HS-5 (cell line): ENCODE measurements around the gene LDHAL6B.

Source experiments
- DNase-seq: peaks from one replicate; pipeline ENCODE4 v3.0.0-alpha.2; 2012; ENCODE audit warnings: low read depth

The LDHAL6B gene

GRCh38 chr15:59218710-59219109 is 12.1 kb downstream of the LDHAL6B start:
- DNase-seq: no peak

GRCh38 chr15:59221511-59222505 is 15.2 kb downstream of the LDHAL6B start:
- peak; percentile 60 for DNase-seq

GRCh38 chr15:59222906-59223550 is 16.4 kb downstream of the LDHAL6B start:
- DNase-seq: no peak

- DNase-seq: no peak
Measured at GRCh38 chr15:59223736-59224135, 17.1 kb downstream of the LDHAL6B start.

DNA sequence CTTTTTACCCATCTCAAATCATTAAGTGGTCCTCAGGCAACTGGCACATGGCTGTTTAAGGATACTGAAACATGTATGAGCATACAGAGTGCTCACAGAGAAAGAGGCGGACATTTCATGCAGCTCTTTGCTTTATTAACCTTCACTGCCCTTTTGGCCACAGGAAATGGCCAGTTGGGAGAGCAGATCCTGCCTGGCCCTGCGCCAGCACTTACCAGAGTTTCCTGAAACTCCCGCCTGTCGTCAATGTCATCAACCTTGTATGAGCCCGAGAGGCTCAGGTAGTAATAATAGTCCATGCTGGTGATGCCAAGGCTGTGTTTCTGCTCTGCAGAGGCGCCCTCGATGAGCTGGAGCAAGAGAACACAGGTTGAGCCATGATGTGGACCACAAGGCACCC is 17.8 kb downstream of the LDHAL6B start:
- no peak for DNase-seq

DNA sequence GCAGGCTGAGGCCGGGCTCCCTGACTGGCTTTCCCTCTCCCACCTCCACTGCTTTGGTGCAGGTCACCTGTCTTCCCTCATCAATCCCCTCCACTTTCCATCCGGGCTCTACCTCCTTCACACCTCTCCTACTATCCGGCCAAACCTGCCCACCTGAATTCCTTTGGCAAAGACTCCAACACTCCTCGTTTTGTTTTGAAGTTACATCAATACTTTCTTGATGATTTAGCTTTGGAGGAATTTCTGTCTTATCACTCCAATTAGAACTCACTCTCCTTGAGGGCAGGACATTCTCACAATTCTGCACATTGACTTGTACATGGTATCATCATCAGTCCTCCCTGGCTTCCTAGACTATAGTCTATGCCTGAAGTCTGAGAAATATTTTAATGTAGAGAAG is 20.4 kb downstream of the LDHAL6B start:
- no peak for DNase-seq

DNA sequence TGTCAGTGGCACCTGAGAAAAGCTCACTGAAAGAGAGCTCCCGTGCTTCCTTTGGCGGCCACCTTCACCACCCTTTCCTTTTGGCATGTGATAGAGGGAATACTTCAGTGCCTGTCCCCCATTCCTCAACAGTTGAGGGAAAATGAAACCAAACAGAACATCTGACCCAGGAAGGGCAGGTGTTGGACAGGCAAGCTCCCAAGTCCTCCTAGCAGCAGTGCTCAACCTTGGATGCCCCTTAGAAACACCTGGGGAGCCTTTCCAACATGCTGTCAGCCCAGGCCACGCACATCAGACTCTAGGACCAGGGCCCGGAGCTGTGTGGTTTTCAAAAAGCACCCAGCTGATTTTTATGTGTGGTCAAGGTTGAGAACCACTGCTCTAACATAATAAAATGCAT is 22.4 kb downstream of the LDHAL6B start:
- no peak for DNase-seq

GRCh38 chr15:59229453-59229852 is 22.8 kb downstream of the LDHAL6B start:
- no peak for DNase-seq

DNA sequence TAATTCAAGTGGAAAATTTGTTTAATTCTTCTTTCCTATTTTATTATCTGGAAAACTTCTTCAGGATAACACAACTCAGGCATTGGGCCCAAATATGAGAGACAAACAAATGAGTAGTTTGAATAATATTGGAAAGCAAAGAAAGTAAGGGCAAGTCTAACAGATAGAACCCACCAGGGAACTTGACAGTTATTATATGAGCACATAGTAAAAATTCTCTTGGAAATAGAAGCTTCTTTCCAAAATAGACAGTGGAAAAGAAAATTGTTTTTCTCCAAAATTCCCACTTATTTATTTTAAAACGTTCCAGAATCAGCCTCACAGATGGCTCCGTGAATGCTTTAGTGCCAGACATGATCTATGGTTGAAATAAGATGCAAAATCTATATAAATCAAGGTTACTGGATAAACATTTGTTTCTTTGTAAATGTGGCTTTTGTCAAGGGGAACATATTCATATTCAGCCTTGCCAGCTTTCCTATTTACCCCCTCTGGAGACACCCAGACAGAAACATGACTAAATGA is 23.9 kb downstream of the LDHAL6B start:
- DNase-seq: no peak

DNA sequence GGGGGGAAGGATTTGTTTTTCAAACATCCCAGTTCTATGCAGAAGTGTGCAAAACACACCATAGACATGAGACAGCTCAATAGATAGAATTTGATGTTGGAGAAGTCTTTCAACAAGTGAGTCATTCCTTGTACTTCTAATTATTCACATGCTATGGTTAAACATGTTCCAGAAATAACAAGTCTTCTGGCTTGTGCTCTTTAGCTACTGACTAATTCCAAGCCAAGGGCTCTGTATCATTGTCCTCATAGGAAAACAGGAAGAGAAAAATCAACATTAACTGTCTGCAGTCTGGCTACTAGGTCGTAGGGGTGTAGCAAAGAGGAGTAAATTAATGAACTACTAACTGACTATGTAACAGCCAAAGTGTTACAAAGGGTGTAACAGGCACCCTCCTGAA is 25.8 kb downstream of the LDHAL6B start:
- peak; percentile 30 for DNase-seq

DNA sequence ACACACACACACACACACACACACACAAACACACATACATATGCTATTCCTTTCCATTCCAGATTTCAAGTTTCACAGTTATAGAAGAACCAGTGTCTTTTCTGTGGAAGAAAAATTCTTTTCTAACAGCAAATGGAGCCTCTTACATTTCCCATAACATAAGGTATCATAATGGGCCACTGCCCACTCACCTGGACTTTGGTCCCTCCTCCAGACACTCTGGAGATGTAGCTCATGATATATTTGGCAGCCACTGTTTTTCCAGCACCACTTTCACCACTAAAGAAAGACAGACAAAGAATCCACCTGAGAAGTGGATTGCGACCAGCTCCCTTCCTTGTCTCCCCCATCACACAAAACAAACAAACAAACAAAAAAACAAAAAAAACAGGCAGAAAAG is 29.8 kb downstream of the LDHAL6B start:
- no peak for DNase-seq

GRCh38 chr15:59237119-59237855 is 30.6 kb downstream of the LDHAL6B start:
- DNase-seq: no peak

- no peak for DNase-seq
Measured at GRCh38 chr15:59237924-59238331, 31.3 kb downstream of the LDHAL6B start.

DNA sequence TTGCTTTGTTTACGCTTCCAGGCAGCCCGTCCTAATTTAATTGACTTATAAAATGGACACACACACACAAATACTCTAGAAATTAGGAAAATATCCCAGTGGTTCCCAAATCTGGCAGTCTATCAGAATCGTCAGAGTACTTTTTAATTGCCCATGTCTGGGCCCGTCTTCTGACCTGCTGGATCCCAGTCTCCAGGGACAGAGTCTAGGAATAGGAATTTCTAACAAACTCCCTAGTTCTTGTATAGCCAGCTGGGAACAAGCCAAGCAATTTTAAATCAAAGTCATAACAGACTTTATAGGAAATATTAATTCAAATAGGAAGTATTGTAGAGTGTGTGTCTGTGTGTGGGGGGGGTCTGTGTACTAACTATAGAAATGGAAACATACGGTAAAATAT is 33.4 kb downstream of the LDHAL6B start:
- DNase-seq: no peak

DNA sequence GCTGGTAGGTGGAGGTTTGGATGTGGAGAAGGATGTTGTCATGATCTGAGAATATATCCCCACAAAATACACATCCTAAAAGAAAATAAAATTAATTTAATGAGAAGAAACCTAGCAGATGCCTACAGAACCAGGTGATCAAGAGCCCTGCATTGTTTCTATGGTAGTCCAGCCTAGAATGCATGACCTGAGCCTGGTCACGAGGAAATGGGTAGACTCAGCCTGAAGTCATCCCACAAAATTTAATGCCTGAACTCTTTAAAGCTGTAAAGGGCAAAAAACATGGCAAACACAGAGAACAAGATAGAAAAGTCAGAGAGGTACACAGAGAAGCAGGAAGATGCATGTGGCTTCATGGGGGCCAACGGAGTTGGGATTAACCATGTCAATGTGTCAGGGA is 36.0 kb downstream of the LDHAL6B start:
- DNase-seq: no peak

DNA sequence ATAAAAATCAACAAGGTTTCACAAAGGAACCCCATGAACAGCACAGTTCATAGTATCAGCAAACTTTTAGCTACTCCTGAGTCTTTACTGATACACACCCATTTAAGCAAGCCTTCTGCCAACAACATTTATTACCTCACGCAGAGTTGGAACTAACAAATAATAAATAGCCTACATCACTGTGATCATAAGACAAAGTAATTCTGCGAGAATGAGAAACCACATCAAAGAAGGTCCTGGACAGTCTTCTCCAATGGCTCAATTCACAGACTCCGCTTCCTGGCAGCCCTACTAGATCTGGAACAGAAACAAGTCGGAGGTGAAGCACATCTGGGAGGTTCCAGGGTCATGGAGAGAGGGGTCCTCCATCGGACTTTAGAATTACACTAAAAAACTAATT is 37.0 kb downstream of the LDHAL6B start:
- DNase-seq: no peak

- DNase-seq: no peak
Measured at GRCh38 chr15:59244337-59244736, 37.7 kb downstream of the LDHAL6B start.

GRCh38 chr15:59245559-59245958 is 38.9 kb downstream of the LDHAL6B start:
- no peak for DNase-seq

GRCh38 chr15:59247364-59247763 is 40.7 kb downstream of the LDHAL6B start:
- DNase-seq: peak; percentile 25

- no peak for DNase-seq
Measured at GRCh38 chr15:59249816-59250215, 43.2 kb downstream of the LDHAL6B start.

GRCh38 chr15:59250249-59250648 is 43.6 kb downstream of the LDHAL6B start:
- DNase-seq: no peak
